Spleen (tissue), 7 donors: ENCODE measurements around the gene TBC1D8.

Source experiments
- CTCF ChIP-seq, 11 experiments: fragments of 200-600 bp in 7 of 11; fragments of 450-650 bp in 4 of 11; sonication (generic) in 4 of 11; IDR thresholded peaks in 8 of 11; conservative IDR thresholded peaks in 3 of 11; 1 replicate in 7 of 11; 2 replicates in 4 of 11; pipeline versions ENCODE4 v1.4.0 to v1.8.0; 2016 to 2021; ENCODE audit warnings: antibody characterized with exemption in 11 of 11, inconsistent platforms in 4 of 11, mild to moderate bottlenecking in 1 of 11
- POLR2A ChIP-seq, 3 donors: fragments of 450-650 bp; IDR thresholded peaks; one replicate each; pipeline ENCODE4 v1.5.1; 2017; ENCODE audit warnings: antibody characterized with exemption in 3 of 3, mild to moderate bottlenecking in 1 of 3
- POLR2AphosphoS5 ChIP-seq, 3 donors: sonication (generic); formaldehyde crosslinking; IDR thresholded peaks; one replicate each; pipeline ENCODE4 v1.5.1; 2017; ENCODE audit warnings: antibody characterized with exemption in 3 of 3
- donor health status: DM: no; HTN: no; CAD: no; lungs with moderate emphysema.
- donor health status: DM: no; HTN: no; CAD: no.
- donor health status: DM: no; HTN: no; CAD: no.

GRCh38 chr2:101148777-101149176, 2.4 kb downstream of the TBC1D8 start:
- no peak for TF ChIP-seq POLR2AphosphoS5 (IDR thresholded peaks at IDR 0.05)
- TF ChIP-seq POLR2A (IDR thresholded peaks at IDR 0.05) = no peak
- TF ChIP-seq CTCF (IDR thresholded peaks at IDR 0.05 in 8 of 11, conservative IDR thresholded peaks at IDR 0.05 in 3 of 11) = no peak
